Measurements from ENCODE around the gene MTMR6.
"Not testable (repeated sequence)": the region's sequence is repeated elsewhere in the genome, so short reads cannot be mapped to it uniquely, and the experiment has no call there.

MTMR6 gene

GRCh38 chr13:25286969-25287961, at the start of gene MTMR6:
MTMR6 (minus strand) TSS chr13:25287488; CDS start chr13:25287247, 241 bp downstream.
- Histone ChIP-seq H3K4me3 (ENCODE audit: low read depth in 1 of 2, low read length in 2 of 2) (peak within 1 kb of the TSS; percentile 81 to 97), H3K4me1 (ENCODE audit: control insufficient read depth in 1 of 2, insufficient read depth in 2 of 2, low read length in 2 of 2) (peaks cover 3 to 12% of the 10 kb centered on the region in 2 donors), H3K27me3 (ENCODE audit: low read depth, low read length) (no peaks in the 10 kb centered on the region), H3K36me3 (ENCODE audit: control insufficient read depth in 1 of 2, insufficient read depth in 2 of 2, low read length in 2 of 2) (peaks cover 0 to 4% of the 10 kb centered on the region in 2 donors), H3K27ac (ENCODE audit: low read length) (peak within 1 kb of the TSS; percentile 85), H3K9me3 (ENCODE audit: control insufficient read depth in 1 of 2, low read length in 2 of 2) (no peaks in the 10 kb centered on the region)

GRCh38 chr13:25335856-25336255, 48.6 kb upstream of the MTMR6 start:
- peaks cover 33 to 55% of the 10 kb centered on the region in 2 donors for H3K36me3 ChIP-seq (ENCODE audit: control insufficient read depth in 1 of 2, insufficient read depth in 2 of 2, low read length in 2 of 2)

GRCh38 chr13:25330541-25330940, 43.3 kb upstream of the MTMR6 start:
- peaks cover 31 to 58% of the 10 kb centered on the region in 2 donors for H3K36me3 ChIP-seq (ENCODE audit: control insufficient read depth in 1 of 2, insufficient read depth in 2 of 2, low read length in 2 of 2)
- H3K4me3 ChIP-seq (ENCODE audit: low read depth in 1 of 2, low read length in 2 of 2) = no peak overlapping the region
- H3K27me3 ChIP-seq (ENCODE audit: low read depth, low read length) = no peaks in the 10 kb centered on the region
- no peaks in the 10 kb centered on the region for H3K9me3 ChIP-seq (ENCODE audit: control insufficient read depth in 1 of 2, low read length in 2 of 2)
- no peak overlapping the region for H3K27ac ChIP-seq (ENCODE audit: low read length)
- no peaks in the 10 kb centered on the region for H3K4me1 ChIP-seq (ENCODE audit: control insufficient read depth in 1 of 2, insufficient read depth in 2 of 2, low read length in 2 of 2)

More at GRCh38 chr13:25335856-25336255, 48.6 kb upstream of the MTMR6 start:
- Histone ChIP-seq H3K4me1 (ENCODE audit: control insufficient read depth in 1 of 2, insufficient read depth in 2 of 2, low read length in 2 of 2) (no peaks in the 10 kb centered on the region), H3K27ac (ENCODE audit: low read length) (no peak overlapping the region), H3K27me3 (ENCODE audit: low read depth, low read length) (no peaks in the 10 kb centered on the region), H3K9me3 (ENCODE audit: control insufficient read depth in 1 of 2, low read length in 2 of 2) (no peaks in the 10 kb centered on the region), H3K4me3 (ENCODE audit: low read depth in 1 of 2, low read length in 2 of 2) (no peak overlapping the region)

DNA sequence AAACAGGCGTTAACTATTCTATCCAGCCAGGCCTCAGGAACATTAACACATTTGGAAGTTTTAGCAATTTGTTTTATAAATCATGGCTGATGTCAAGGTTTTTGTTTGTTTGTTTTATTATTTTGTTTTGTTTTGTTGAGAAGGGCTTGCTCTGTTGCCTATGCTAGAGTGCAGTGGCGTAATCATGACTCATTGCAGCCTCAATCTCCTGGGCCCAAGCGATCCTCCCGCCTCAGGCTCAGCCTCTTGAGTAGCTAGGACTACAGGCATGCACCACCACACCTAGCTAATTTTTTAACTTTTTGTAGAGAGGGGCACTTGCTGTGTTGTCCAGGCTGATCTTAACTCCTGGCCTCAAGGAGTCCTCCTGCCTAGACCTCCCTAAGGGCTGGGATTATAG, 42.4 kb upstream of the MTMR6 start:
- Histone ChIP-seq H3K27ac (ENCODE audit: low read length) (no peak overlapping the region), H3K36me3 (ENCODE audit: control insufficient read depth in 1 of 2, insufficient read depth in 2 of 2, low read length in 2 of 2) (peaks cover 39 to 64% of the 10 kb centered on the region in 2 donors), H3K4me3 (ENCODE audit: low read depth in 1 of 2, low read length in 2 of 2) (no peak overlapping the region), H3K4me1 (ENCODE audit: control insufficient read depth in 1 of 2, insufficient read depth in 2 of 2, low read length in 2 of 2) (no peaks in the 10 kb centered on the region), H3K9me3 (ENCODE audit: control insufficient read depth in 1 of 2, low read length in 2 of 2) (no peaks in the 10 kb centered on the region), H3K27me3 (ENCODE audit: low read depth, low read length) (no peaks in the 10 kb centered on the region)

DNA sequence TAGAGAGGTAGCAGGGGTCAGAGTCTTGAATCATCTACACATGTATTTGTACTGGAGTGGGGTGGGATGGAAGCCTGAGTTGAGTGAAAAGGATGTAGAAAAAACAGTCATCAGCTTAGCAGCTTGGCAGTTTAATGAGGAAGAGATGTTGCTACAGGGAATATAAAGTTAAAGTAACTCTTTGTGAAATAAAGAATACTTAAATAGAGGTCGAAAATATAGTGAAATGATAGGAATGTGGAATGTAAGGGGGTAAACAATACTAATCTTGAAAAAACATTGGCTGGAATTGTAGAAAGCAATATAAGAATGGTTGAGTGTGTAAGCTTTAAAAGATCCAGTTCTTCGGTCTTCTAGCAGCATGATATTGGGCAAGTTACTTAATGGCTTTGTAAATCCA, 36.8 kb upstream of the MTMR6 start:
- H3K27me3 ChIP-seq (ENCODE audit: low read depth, low read length) = no peaks in the 10 kb centered on the region
- H3K36me3 ChIP-seq (ENCODE audit: control insufficient read depth in 1 of 2, insufficient read depth in 2 of 2, low read length in 2 of 2) = peaks cover 46 to 49% of the 10 kb centered on the region in 2 donors
- no peak overlapping the region for H3K27ac ChIP-seq (ENCODE audit: low read length)
- H3K4me3 ChIP-seq (ENCODE audit: low read depth in 1 of 2, low read length in 2 of 2) = no peak overlapping the region
- no peaks in the 10 kb centered on the region for H3K9me3 ChIP-seq (ENCODE audit: control insufficient read depth in 1 of 2, low read length in 2 of 2)
- no peaks in the 10 kb centered on the region for H3K4me1 ChIP-seq (ENCODE audit: control insufficient read depth in 1 of 2, insufficient read depth in 2 of 2, low read length in 2 of 2)

DNA sequence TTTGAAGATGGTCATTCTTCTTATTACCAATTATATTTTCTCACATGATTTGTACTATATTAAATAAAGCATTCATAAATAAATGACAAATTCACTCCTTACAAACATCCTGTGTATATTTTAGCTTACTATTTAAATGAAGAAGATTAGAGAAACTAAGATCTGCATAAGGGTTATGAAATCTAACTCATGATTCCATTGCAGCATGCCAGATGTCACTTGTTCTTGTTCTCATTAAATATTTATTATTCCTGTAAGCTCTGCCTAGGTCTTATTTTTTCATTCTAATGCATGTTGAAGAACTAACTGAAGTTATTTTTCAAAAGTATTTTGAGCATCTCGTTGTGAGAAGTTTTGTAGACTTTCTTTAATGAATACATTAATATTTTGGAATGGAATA, 32.5 kb upstream of the MTMR6 start:
- Histone ChIP-seq H3K36me3 (ENCODE audit: control insufficient read depth in 1 of 2, insufficient read depth in 2 of 2, low read length in 2 of 2) (peaks cover 48 to 56% of the 10 kb centered on the region in 2 donors), H3K4me3 (ENCODE audit: low read depth in 1 of 2, low read length in 2 of 2) (no peak overlapping the region)

GRCh38 chr13:25318946-25319345, 31.7 kb upstream of the MTMR6 start:
- H3K27ac ChIP-seq (ENCODE audit: low read length); H3K4me1 ChIP-seq (ENCODE audit: control insufficient read depth in 1 of 2, insufficient read depth in 2 of 2, low read length in 2 of 2); H3K4me3 ChIP-seq (ENCODE audit: low read depth in 1 of 2, low read length in 2 of 2); H3K9me3 ChIP-seq (ENCODE audit: control insufficient read depth in 1 of 2, low read length in 2 of 2); H3K27me3 ChIP-seq (ENCODE audit: low read depth, low read length): not testable (repeated sequence)
- H3K36me3 ChIP-seq (ENCODE audit: control insufficient read depth in 1 of 2, insufficient read depth in 2 of 2, low read length in 2 of 2) = peaks cover 48 to 54% of the 10 kb centered on the region in 2 donors

More for the DNA sequence above, 32.5 kb upstream of the MTMR6 start:
- Histone ChIP-seq H3K27ac (ENCODE audit: low read length) (no peak overlapping the region), H3K27me3 (ENCODE audit: low read depth, low read length) (no peaks in the 10 kb centered on the region), H3K4me1 (ENCODE audit: control insufficient read depth in 1 of 2, insufficient read depth in 2 of 2, low read length in 2 of 2) (no peaks in the 10 kb centered on the region), H3K9me3 (ENCODE audit: control insufficient read depth in 1 of 2, low read length in 2 of 2) (no peaks in the 10 kb centered on the region)

DNA sequence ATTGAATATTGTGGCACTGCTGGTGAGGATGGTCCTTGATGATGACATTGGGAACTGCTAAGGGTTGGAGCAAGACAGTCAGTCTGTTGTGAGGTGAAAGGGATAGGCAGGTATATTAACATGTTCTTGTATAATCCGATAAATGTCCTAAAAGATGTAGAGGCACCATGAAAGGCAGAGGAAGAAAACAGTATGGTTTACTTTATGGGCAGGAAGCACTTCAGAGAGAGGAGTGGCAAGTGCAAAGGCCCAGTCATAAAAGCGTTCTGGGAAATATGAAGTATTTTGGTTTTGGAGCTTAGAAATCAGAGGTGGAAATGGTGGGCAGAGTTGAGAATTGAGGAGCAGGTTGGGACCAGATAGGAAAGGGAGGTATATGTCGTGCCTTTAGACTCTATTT, 23.6 kb upstream of the MTMR6 start:
- Histone ChIP-seq H3K4me3 (ENCODE audit: low read depth in 1 of 2, low read length in 2 of 2) (no peak overlapping the region), H3K9me3 (ENCODE audit: control insufficient read depth in 1 of 2, low read length in 2 of 2) (no peaks in the 10 kb centered on the region), H3K4me1 (ENCODE audit: control insufficient read depth in 1 of 2, insufficient read depth in 2 of 2, low read length in 2 of 2) (no peaks in the 10 kb centered on the region), H3K27me3 (ENCODE audit: low read depth, low read length) (no peaks in the 10 kb centered on the region), H3K27ac (ENCODE audit: low read length) (no peak overlapping the region), H3K36me3 (ENCODE audit: control insufficient read depth in 1 of 2, insufficient read depth in 2 of 2, low read length in 2 of 2) (peaks cover 37 to 48% of the 10 kb centered on the region in 2 donors)

DNA sequence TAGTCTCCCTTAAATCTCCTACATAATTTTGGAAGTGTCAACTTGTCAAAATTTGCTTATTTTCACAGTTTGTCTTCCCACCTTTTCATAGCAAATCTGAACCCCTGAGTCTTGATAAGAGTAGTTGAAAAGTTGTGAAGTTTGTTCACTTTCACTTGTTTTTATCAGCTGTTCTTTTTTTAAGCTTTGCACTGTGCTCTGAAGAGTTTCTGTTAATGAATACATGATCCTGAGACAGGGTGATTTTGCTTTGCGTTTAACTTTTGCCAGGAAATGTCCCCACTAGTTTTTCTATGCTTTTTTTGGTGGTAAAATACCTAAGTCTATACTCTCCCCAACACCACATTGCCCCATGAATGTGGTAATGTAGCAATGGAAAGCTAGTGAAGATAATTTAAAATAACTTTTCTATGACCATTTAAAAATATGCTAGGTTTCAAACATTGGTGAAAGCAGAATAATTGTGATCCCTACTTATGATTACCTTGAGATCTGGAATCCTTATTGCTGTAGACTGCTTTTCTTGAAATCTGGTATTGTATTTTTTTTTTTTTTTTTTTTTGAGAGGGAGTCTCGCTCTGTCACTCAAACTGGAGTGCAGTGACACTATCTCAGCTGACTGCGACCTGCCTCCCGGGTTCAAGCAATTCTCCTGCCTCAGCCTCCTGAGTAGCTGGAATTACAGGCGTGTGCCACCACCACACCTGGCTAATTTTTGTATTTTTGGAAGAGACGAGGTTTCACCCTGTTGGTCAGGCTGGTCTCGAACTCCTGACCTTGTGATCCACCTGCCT, 19.6 kb upstream of the MTMR6 start:
- H3K4me1 ChIP-seq (ENCODE audit: control insufficient read depth in 1 of 2, insufficient read depth in 2 of 2, low read length in 2 of 2) = peaks cover 7 to 18% of the 10 kb centered on the region in 2 donors
- H3K36me3 ChIP-seq (ENCODE audit: control insufficient read depth in 1 of 2, insufficient read depth in 2 of 2, low read length in 2 of 2) = peaks cover 17 to 26% of the 10 kb centered on the region in 2 donors
- H3K4me3 ChIP-seq (ENCODE audit: low read depth in 1 of 2, low read length in 2 of 2) = no peak overlapping the region

GRCh38 chr13:25302121-25302520, 14.8 kb upstream of the MTMR6 start:
- Histone ChIP-seq H3K27ac (ENCODE audit: low read length) (peak overlapping the region; percentile 97), H3K4me1 (ENCODE audit: control insufficient read depth in 1 of 2, insufficient read depth in 2 of 2, low read length in 2 of 2) (peaks cover 7 to 18% of the 10 kb centered on the region in 2 donors)

More for the DNA sequence above, 19.6 kb upstream of the MTMR6 start:
- Histone ChIP-seq H3K27ac (ENCODE audit: low read length) (no peak overlapping the region), H3K9me3 (ENCODE audit: control insufficient read depth in 1 of 2, low read length in 2 of 2) (no peaks in the 10 kb centered on the region), H3K27me3 (ENCODE audit: low read depth, low read length) (no peaks in the 10 kb centered on the region)

More at GRCh38 chr13:25302121-25302520, 14.8 kb upstream of the MTMR6 start:
- H3K36me3 ChIP-seq (ENCODE audit: control insufficient read depth in 1 of 2, insufficient read depth in 2 of 2, low read length in 2 of 2) = peaks cover 0 to 9% of the 10 kb centered on the region in 2 donors
- no peaks in the 10 kb centered on the region for H3K27me3 ChIP-seq (ENCODE audit: low read depth, low read length)
- peak overlapping the region; percentile 76 to 96 for H3K4me3 ChIP-seq (ENCODE audit: low read depth in 1 of 2, low read length in 2 of 2)
- no peaks in the 10 kb centered on the region for H3K9me3 ChIP-seq (ENCODE audit: control insufficient read depth in 1 of 2, low read length in 2 of 2)

Data from muscle layer of duodenum (tissue), 2 donors.